Measurements from ENCODE around the gene ASTL.

GRCh38 chr2:96108541-96109360, 29.6 kb downstream of the ASTL start:
- TF ChIP-seq CTCF (CRISPR knock-in tag; IDR thresholded peaks at IDR 0.05) (no peak), ESRRA (CRISPR knock-in tag; IDR thresholded peaks at IDR 0.05; ENCODE audit: low read depth) (no peak), ZNF362 (CRISPR knock-in tag; IDR thresholded peaks at IDR 0.05; ENCODE audit: borderline replicate concordance) (no peak), SMAD9 (CRISPR knock-in tag; IDR thresholded peaks at IDR 0.05) (no peak), TCF7L2 (IDR thresholded peaks at IDR 0.05; ENCODE audit: low read depth, low read length) (no peak), ZFP36 (IDR thresholded peaks at IDR 0.05; ENCODE audit: borderline replicate concordance, low read depth, low read length, partially characterized antibody) (no peak), DDIT3 (CRISPR knock-in tag; IDR thresholded peaks at IDR 0.05) (no peak), PATZ1 (CRISPR knock-in tag; IDR thresholded peaks at IDR 0.05) (peak; percentile 42; the same call in 1 of the 2 replicates)
